ENCODE results near the gene MLIP. TPM values are rescaled to one million over a fixed set of nuclear protein-coding genes. Genes with fewer than 3 reads are reported as not detected.

Gene MLIP
- total and polyA plus RNA-seq, 4 donors: 2.0 to 6.0 (median 3.2) TPM

DNA sequence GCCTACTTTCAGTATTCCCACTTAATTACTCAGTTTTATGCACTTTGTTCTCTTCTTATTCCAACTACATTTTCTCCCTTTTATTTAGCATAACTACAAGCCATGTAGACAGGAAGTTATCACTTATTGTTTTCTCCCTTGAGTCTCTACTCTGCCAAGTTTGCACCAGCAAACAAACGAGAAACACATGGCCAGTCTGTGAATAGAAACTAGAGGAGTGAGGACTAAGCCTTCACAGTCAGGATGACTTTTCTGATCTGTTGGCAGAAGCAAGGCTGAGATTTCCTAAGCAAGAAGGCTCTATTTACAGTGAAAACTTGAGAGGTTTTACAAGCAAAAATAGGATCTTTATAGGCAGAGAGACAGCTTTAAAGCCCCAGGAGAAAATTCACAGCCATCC is 127.2 kb downstream of the MLIP start:
- H3K36me3 ChIP-seq (ENCODE audit: control insufficient read depth in 4 of 4, insufficient read depth in 3 of 4, low read depth in 1 of 4, low read length in 3 of 4): no peaks in the 10 kb centered on the region
- no peak overlapping the region for H3K4me3 ChIP-seq (ENCODE audit: low read depth in 1 of 3, low read length in 3 of 3)
- no peaks in the 10 kb centered on the region for H3K27me3 ChIP-seq (ENCODE audit: control insufficient read depth in 4 of 4, insufficient read depth in 4 of 4, low read length in 3 of 4)
- no peak overlapping the region for H3K27ac ChIP-seq (ENCODE audit: low read depth in 1 of 2, low read length in 2 of 2)
- no peak overlapping the region for H3K9ac ChIP-seq (ENCODE audit: low read depth in 1 of 2, low read length in 2 of 2)
- TF ChIP-seq JUND (IDR thresholded peaks at IDR 0.05): no peak
- no peak for TF ChIP-seq RAD21 (IDR thresholded peaks at IDR 0.05)
- TF ChIP-seq EGR1 (IDR thresholded peaks at IDR 0.05; ENCODE audit: low read depth in 2 of 2): no peak
- no peak for TF ChIP-seq RXRA (IDR thresholded peaks at IDR 0.05)
- no peak for TF ChIP-seq FOXA1 (IDR thresholded peaks at IDR 0.05)
- no peak for TF ChIP-seq TAF1 (conservative IDR thresholded peaks at IDR 0.05)
- no peak for TF ChIP-seq FOXA2 (IDR thresholded peaks at IDR 0.05)
- no peak for TF ChIP-seq ATF3 (IDR thresholded peaks at IDR 0.05)
- TF ChIP-seq HNF4G (IDR thresholded peaks at IDR 0.05): no peak
- no peak for TF ChIP-seq ZBTB33 (IDR thresholded peaks at IDR 0.05)
- H3K4me1 ChIP-seq (ENCODE audit: control insufficient read depth in 4 of 4, insufficient read depth in 4 of 4, low read length in 3 of 4): no peaks in the 10 kb centered on the region
- DNase-seq (ENCODE audit: low spot score): no peak
- WGBS: 25% methylated on average over 1 of the region's 1 CpG
- H3K9me3 ChIP-seq (ENCODE audit: control insufficient read depth in 4 of 4, low read length in 3 of 4): no peaks in the 10 kb centered on the region

DNA sequence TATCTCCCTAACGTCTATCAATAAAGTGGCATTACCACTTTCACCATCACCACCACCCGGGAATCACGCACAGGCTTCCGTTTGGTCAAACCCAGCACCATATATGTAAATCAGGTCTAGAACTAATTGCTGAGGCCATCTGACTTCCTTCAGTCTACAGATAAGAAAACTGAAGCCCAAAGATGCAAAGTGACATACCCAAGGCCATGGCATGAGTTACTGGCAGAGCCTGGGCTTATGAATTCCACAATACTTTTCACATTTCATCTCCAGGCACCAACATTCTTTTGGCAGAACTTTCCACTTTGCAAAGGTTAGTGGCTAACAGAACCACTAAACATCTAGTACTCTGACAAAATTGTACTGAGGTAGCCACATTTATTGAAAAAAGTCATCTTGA is 132.5 kb downstream of the MLIP start:
- Histone ChIP-seq H3K4me3 (ENCODE audit: low read depth in 1 of 3, low read length in 3 of 3) (no peak overlapping the region), H3K27ac (ENCODE audit: low read depth in 1 of 2, low read length in 2 of 2) (no peak overlapping the region), H3K9ac (ENCODE audit: low read depth in 1 of 2, low read length in 2 of 2) (no peak overlapping the region), H3K27me3 (ENCODE audit: control insufficient read depth in 4 of 4, insufficient read depth in 4 of 4, low read length in 3 of 4) (no peaks in the 10 kb centered on the region), H3K9me3 (ENCODE audit: control insufficient read depth in 4 of 4, low read length in 3 of 4) (no peaks in the 10 kb centered on the region), H3K4me1 (ENCODE audit: control insufficient read depth in 4 of 4, insufficient read depth in 4 of 4, low read length in 3 of 4) (no peaks in the 10 kb centered on the region), H3K36me3 (ENCODE audit: control insufficient read depth in 4 of 4, insufficient read depth in 3 of 4, low read depth in 1 of 4, low read length in 3 of 4) (no peaks in the 10 kb centered on the region)
- 94% methylated on average over 4 of the region's 4 CpGs for WGBS
- no peak for TF ChIP-seq HNF4A (conservative IDR thresholded peaks at IDR 0.05)
- no peak for DNase-seq (ENCODE audit: low spot score)

GRCh38 chr6:54244430-54244829 is 133.2 kb downstream of the MLIP start:
- Histone ChIP-seq H3K4me3 (ENCODE audit: low read depth in 1 of 3, low read length in 3 of 3) (no peak overlapping the region), H3K4me1 (ENCODE audit: control insufficient read depth in 4 of 4, insufficient read depth in 4 of 4, low read length in 3 of 4) (no peaks in the 10 kb centered on the region), H3K36me3 (ENCODE audit: control insufficient read depth in 4 of 4, insufficient read depth in 3 of 4, low read depth in 1 of 4, low read length in 3 of 4) (no peaks in the 10 kb centered on the region), H3K9ac (ENCODE audit: low read depth in 1 of 2, low read length in 2 of 2) (no peak overlapping the region), H3K9me3 (ENCODE audit: control insufficient read depth in 4 of 4, low read length in 3 of 4) (no peaks in the 10 kb centered on the region), H3K27ac (ENCODE audit: low read depth in 1 of 2, low read length in 2 of 2) (no peak overlapping the region), H3K27me3 (ENCODE audit: control insufficient read depth in 4 of 4, insufficient read depth in 4 of 4, low read length in 3 of 4) (no peaks in the 10 kb centered on the region)
- no peak for TF ChIP-seq ATF3 (IDR thresholded peaks at IDR 0.05)
- peak; percentile 60 to 76 for TF ChIP-seq RAD21 (IDR thresholded peaks at IDR 0.05)
- TF ChIP-seq TAF1 (conservative IDR thresholded peaks at IDR 0.05): no peak
- no peak for TF ChIP-seq ZBTB33 (IDR thresholded peaks at IDR 0.05)
- TF ChIP-seq, protein P1, sequence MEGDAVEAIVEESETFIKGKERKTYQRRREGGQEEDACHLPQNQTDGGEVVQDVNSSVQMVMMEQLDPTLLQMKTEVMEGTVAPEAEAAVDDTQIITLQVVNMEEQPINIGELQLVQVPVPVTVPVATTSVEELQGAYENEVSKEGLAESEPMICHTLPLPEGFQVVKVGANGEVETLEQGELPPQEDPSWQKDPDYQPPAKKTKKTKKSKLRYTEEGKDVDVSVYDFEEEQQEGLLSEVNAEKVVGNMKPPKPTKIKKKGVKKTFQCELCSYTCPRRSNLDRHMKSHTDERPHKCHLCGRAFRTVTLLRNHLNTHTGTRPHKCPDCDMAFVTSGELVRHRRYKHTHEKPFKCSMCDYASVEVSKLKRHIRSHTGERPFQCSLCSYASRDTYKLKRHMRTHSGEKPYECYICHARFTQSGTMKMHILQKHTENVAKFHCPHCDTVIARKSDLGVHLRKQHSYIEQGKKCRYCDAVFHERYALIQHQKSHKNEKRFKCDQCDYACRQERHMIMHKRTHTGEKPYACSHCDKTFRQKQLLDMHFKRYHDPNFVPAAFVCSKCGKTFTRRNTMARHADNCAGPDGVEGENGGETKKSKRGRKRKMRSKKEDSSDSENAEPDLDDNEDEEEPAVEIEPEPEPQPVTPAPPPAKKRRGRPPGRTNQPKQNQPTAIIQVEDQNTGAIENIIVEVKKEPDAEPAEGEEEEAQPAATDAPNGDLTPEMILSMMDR (IDR thresholded peaks at IDR 0.05; ENCODE audit: low read depth, low read length, missing input control): peak; percentile 41
- TF ChIP-seq NR2F2 (IDR thresholded peaks at IDR 0.05): no peak
- TF ChIP-seq, protein P2, sequence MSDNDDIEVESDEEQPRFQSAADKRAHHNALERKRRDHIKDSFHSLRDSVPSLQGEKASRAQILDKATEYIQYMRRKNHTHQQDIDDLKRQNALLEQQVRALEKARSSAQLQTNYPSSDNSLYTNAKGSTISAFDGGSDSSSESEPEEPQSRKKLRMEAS (IDR thresholded peaks at IDR 0.05): no peak
- no peak for TF ChIP-seq FOXA2 (IDR thresholded peaks at IDR 0.05)
- no peak for DNase-seq (ENCODE audit: low spot score)
- WGBS: 69% methylated on average over 1 of the region's 1 CpG
